Thyroid gland (tissue), 4 donors: ENCODE data around the gene TGFBR3. TPM values are rescaled to one million over a fixed set of nuclear protein-coding genes. Genes with fewer than 3 reads are reported as not detected.
A peak's percentile ranks its signal among the peaks of the same experiment; 100 is the strongest.

Experiments
- DNase-seq, 2 donors: peaks; one replicate each; pipeline ENCODE4 v3.0.0-alpha.2; 2019
- H3K27ac ChIP-seq, 3 donors: fragments of 200-600 bp; sonication (generic); 1 replicate in 2 of 3; 2 replicates in 1 of 3; pipeline ENCODE4 v1.5.1; 2016 to 2019; ENCODE audit warnings: mild to moderate bottlenecking in 1 of 3, moderate library complexity in 1 of 3
- H3K27me3 ChIP-seq: fragments of 200-600 bp; sonication (generic); one replicate; pipeline ENCODE4 v1.5.1; 2019
- H3K36me3 ChIP-seq, 2 donors: fragments of 200-600 bp; sonication (generic); one replicate each; pipeline ENCODE4 v1.5.1; 2016 to 2019
- H3K4me1 ChIP-seq, 2 donors: fragments of 200-600 bp; sonication (generic); one replicate each; pipeline ENCODE4 v1.5.1; 2017 to 2019
- H3K4me3 ChIP-seq, 3 donors: fragments of 200-600 bp; sonication (generic); replicated peaks in 1 of 3; 1 replicate in 2 of 3; 2 replicates in 1 of 3; pipeline ENCODE4 v1.5.1; 2016; ENCODE audit warnings: mild to moderate bottlenecking in 1 of 3
- H3K9me3 ChIP-seq: fragments of 200-600 bp; sonication (generic); one replicate; pipeline ENCODE4 v1.5.1; 2017
- CTCF ChIP-seq, 6 experiments: fragments of 200-600 bp in 3 of 6; fragments of 450-650 bp in 3 of 6; sonication (generic) in 3 of 6; IDR thresholded peaks; one replicate each; pipeline ENCODE4 v1.5.1; 2016 to 2019; ENCODE audit warnings: antibody characterized with exemption in 6 of 6, mild to moderate bottlenecking in 2 of 6, inconsistent platforms in 1 of 6, moderate library complexity in 1 of 6
- POLR2A ChIP-seq, 2 donors: fragments of 450-650 bp; IDR thresholded peaks; one replicate each; pipeline ENCODE4 v1.6.1; 2017; ENCODE audit warnings: antibody characterized with exemption in 2 of 2, mild to moderate bottlenecking in 2 of 2, moderate library complexity in 1 of 2
- WGBS, 2 donors: methylation state at CpG; one replicate each; pipeline ENCODE4 v1.1.5; 2017; 5-methylcytosine and 5-hydroxymethylcytosine counted together
- intact Hi-C: fragments of 100-400 bp; cut with DNase I; formaldehyde crosslinking; loops from one replicate; pipeline ENCODE4 v1.15.1; 2023
- total RNA-seq, 4 donors: library from RNA; depleted of rRNA; stranded (reverse); fragments of >200 nt; gene quantifications; one replicate each; pipeline ENCODE4 v1.2.3, GENCODE V29; 2016

TGFBR3 gene
- total RNA-seq, 4 donors from 2014 or later = 37.2 to 223 (median 106) TPM

DNA sequence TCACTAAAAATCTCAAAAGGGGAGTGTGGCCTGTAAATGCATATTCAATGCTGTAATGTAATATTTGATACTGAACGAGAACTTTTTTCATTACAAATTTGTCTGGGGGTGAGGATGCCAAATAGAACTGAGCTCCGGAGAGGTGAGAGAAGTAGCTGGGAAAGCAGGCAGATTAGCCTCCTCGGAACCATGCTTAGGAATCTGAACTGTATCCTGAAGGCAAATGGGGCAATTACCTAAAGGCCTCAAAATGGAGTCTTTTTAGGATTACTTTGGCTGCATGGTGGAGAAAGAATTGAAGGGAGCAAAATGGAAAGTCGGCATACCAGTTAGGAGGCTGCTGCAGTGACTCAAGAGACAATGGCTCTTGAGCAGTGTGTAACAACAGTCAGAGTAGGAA lies 206.5 kb downstream of the TGFBR3 start:
- H3K36me3 ChIP-seq = no peaks in the 10 kb centered on the region
- H3K4me1 ChIP-seq = peaks cover under 1 to 6% of the 10 kb centered on the region in 2 donors
- H3K27me3 ChIP-seq = no peaks in the 10 kb centered on the region
- H3K9me3 ChIP-seq = no peaks in the 10 kb centered on the region
- WGBS, 2 donors = 90 to 92% methylated on average over 4 of the region's 4 CpGs
- intact Hi-C loops = no loop called here
- H3K4me3 ChIP-seq = no peak overlapping the region
- no peak for DNase-seq
- TF ChIP-seq POLR2A (IDR thresholded peaks at IDR 0.05) = no peak
- no peak for TF ChIP-seq CTCF (IDR thresholded peaks at IDR 0.05)
- H3K27ac ChIP-seq = no peak overlapping the region

DNA sequence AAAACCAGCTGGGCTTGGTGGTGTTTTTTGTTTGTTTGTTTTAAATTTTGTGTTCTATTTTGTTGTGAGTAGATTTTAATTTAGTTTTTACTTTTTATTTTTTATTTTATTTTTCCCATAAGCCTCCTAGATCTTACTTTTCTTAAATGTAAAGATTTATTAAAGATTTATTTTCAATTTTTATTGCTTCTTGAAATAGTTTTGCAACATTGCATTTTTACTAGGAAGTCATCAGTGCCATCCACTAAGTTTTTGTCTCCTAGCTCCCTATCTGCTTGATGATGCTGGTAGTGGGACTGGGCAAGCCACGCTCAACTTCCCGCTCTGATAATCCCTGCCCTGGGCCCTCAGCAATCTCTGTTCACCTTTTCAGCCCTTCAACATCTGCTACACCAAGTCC lies 209.9 kb downstream of the TGFBR3 start:
- no peak for TF ChIP-seq POLR2A (IDR thresholded peaks at IDR 0.05)
- no peak for TF ChIP-seq CTCF (IDR thresholded peaks at IDR 0.05)

DNA sequence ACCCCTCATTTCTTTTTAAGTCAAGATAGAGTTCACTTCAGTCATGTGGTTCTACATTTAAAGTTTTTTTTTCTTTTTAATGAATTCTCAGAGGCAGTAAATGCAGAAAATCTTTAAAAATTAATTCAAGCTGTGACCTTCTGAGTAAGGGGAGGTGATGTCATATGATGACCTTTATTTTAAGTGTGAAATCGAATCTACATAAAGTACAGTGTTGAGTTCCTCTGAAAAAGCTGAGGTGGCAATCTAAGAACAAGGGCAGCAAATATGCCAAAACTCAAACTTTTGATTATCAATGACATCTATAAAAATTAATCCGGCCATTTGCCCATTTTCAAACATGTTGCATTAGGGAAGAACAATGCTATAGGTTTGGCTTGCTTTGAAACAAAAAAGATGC lies 211.8 kb downstream of the TGFBR3 start:
- intact Hi-C loops = no loop called here
- DNase-seq = no peak
- Histone ChIP-seq H3K27ac (peak overlapping the region; percentile 40 to 81 (median 70)), H3K36me3 (no peaks in the 10 kb centered on the region), H3K27me3 (no peaks in the 10 kb centered on the region), H3K4me1 (peaks cover 13 to 19% of the 10 kb centered on the region in 2 donors), H3K9me3 (no peaks in the 10 kb centered on the region), H3K4me3 (no peak overlapping the region)
- WGBS, 2 donors = 88 to 91% methylated on average over 2 of the region's 2 CpGs
- TF ChIP-seq POLR2A (IDR thresholded peaks at IDR 0.05) (no peak), CTCF (IDR thresholded peaks at IDR 0.05) (no peak)

More for the DNA sequence above, 209.9 kb downstream of the TGFBR3 start:
- intact Hi-C loops = no loop called here
- Histone ChIP-seq H3K27me3 (no peaks in the 10 kb centered on the region), H3K36me3 (no peaks in the 10 kb centered on the region), H3K27ac (no peak overlapping the region), H3K4me3 (no peak overlapping the region), H3K9me3 (no peaks in the 10 kb centered on the region), H3K4me1 (peaks cover 13 to 19% of the 10 kb centered on the region in 2 donors)
- WGBS, 2 donors = 96 to 98% methylated on average over 2 of the region's 2 CpGs
- DNase-seq = no peak

DNA sequence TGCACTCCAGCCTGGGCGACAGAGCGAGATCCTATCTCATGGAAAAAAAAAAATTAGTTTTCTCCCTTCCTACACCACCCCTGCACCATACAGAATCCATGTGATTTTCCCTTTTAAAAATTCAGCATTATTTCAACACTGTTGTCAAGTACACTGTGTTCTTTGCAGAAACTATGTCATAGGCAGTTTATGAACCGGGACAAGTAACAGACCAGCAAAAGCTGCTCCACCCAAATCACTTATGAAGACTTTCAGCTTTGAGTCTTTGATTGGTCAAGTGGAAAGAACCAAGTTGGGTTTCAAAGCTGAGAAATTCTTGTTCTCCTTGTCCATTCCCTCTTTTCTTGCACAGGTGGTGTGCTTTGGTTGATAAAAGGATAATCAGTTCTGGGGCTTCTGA lies 212.3 kb downstream of the TGFBR3 start:
- H3K4me1 ChIP-seq = peaks cover 13 to 19% of the 10 kb centered on the region in 2 donors
- 50 to 64% methylated on average over 3 of the region's 3 CpGs for WGBS, 2 donors
- intact Hi-C loops = no loop called here
- peak; percentile 42 to 45 for DNase-seq
- H3K4me3 ChIP-seq = no peak overlapping the region
- no peaks in the 10 kb centered on the region for H3K9me3 ChIP-seq
- TF ChIP-seq CTCF (IDR thresholded peaks at IDR 0.05) = no peak
- no peak for TF ChIP-seq POLR2A (IDR thresholded peaks at IDR 0.05)
- H3K36me3 ChIP-seq = no peaks in the 10 kb centered on the region
- no peaks in the 10 kb centered on the region for H3K27me3 ChIP-seq
- peak overlapping the region; percentile 40 to 81 (median 80) for H3K27ac ChIP-seq

GRCh38 chr1:91672601-91673161 lies 213.3 kb downstream of the TGFBR3 start:
- intact Hi-C loops = no loop called here
- TF ChIP-seq POLR2A (IDR thresholded peaks at IDR 0.05) (no peak), CTCF (IDR thresholded peaks at IDR 0.05) (no peak)
- Histone ChIP-seq H3K4me1 (peaks cover 13 to 19% of the 10 kb centered on the region in 2 donors), H3K4me3 (no peak overlapping the region), H3K9me3 (no peaks in the 10 kb centered on the region), H3K27ac (peak overlapping the region; percentile 40 to 81 (median 80)), H3K36me3 (no peaks in the 10 kb centered on the region), H3K27me3 (no peaks in the 10 kb centered on the region)
- DNase-seq = no peak
- WGBS, 2 donors = 94 to 100% methylated on average over 4 of the region's 4 CpGs
